ENCODE measurements around the gene CCER1. TPM values are rescaled to one million over a fixed set of nuclear protein-coding genes. Genes with fewer than 3 reads are reported as not detected.
A peak's percentile ranks its signal among the peaks of the same experiment; 100 is the strongest.

Gene CCER1
- total RNA-seq, 1 experiment from 2014 or later: not detected

DNA sequence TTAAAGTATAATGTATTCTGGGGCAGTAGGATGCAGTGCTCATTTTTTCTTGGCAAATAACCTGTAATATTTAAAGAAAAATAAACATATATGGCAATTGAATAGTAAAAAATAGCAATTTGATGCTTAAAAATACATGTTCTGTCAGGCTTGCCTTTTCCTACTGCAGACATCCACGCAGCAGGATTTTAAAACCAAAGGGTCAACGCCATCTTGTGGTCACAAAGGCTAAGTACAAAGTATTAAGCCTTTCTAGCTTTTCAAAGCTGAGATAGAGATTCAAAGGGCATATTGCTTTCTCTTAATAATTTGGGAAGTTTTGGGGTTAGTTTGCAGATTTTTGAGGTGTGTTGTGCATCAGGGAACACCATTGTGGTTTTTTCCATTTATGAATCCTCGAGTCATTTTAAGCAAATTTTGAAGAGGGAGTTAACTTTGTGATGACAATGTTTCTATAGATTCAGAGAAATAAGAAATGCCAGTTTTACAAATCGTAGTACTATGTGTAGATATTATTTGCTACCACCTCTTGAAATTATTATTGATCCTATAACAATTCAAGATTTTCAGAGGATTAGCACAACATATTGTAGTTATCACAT, 4.7 kb upstream of the CCER1 start:
- Mint-ChIP-seq H3K4me3 (no peak overlapping the region), H3K27me3 (ENCODE audit: low read depth) (no peaks in the 10 kb centered on the region; the same call in 1 of the 2 replicates), H3K4me1 (no peaks in the 10 kb centered on the region), H3K27ac (no peak overlapping the region), H3K36me3 (ENCODE audit: insufficient read depth in 1 of 3, low read depth in 3 of 3) (no peaks in the 10 kb centered on the region), H3K9me3 (no peaks in the 10 kb centered on the region; a peak in 1 of 5 replicates)
- Histone ChIP-seq H3K23me2 (ENCODE audit: insufficient read length, low read depth, low read length, poor library complexity, severe bottlenecking) (no peaks in the 10 kb centered on the region), H3K27ac (ENCODE audit: insufficient read length, low read depth, low read length) (no peak overlapping the region), H3K14ac (ENCODE audit: insufficient read depth, low read length) (no peak overlapping the region), H3K4me1 (ENCODE audit: insufficient read depth, low read length) (no peaks in the 10 kb centered on the region), H4K91ac (ENCODE audit: insufficient read length, low read depth, low read length) (no peak overlapping the region), H3K79me2 (ENCODE audit: insufficient read depth, low read length) (no peaks in the 10 kb centered on the region), H2AK5ac (ENCODE audit: insufficient read length, low read length) (no peak overlapping the region), H2BK5ac (ENCODE audit: insufficient read length, low read length) (no peak overlapping the region), H3K9me3 (ENCODE audit: control insufficient read depth, low read depth, low read length) (no peaks in the 10 kb centered on the region), H3T11ph (ENCODE audit: low read length) (no peak overlapping the region), H2AFZ (ENCODE audit: low read length) (no peak overlapping the region), H4K5ac (ENCODE audit: insufficient read length, low read depth, low read length) (no peak overlapping the region), H3K79me1 (ENCODE audit: insufficient read depth, low read depth, low read length, poor library complexity, severe bottlenecking) (no peaks in the 10 kb centered on the region), H4K20me1 (ENCODE audit: control insufficient read depth, insufficient read depth, insufficient read length) (no peaks in the 10 kb centered on the region), H3K4me2 (ENCODE audit: insufficient read depth, insufficient read length, low read length) (no peak overlapping the region), H3K9ac (ENCODE audit: extremely low read depth, insufficient read length, low read length) (no peak overlapping the region), H2BK12ac (ENCODE audit: insufficient read length, low read depth, low read length) (no peak overlapping the region), H4K8ac (replicated peaks; ENCODE audit: insufficient read length, low read depth, low read length) (no peak overlapping the region), H3K4ac (ENCODE audit: low read depth, low read length) (no peak overlapping the region), H2BK15ac (ENCODE audit: low read depth, low read length) (no peak overlapping the region), H2BK120ac (ENCODE audit: low read depth, low read length, poor library complexity, severe bottlenecking) (no peak overlapping the region), H3K23ac (ENCODE audit: insufficient read length, low read depth, low read length) (no peak overlapping the region), H3K56ac (ENCODE audit: insufficient read length, low read depth, low read length) (no peak overlapping the region), H3K18ac (ENCODE audit: insufficient read length, low read depth, low read length) (no peak overlapping the region), H3K27me3 (ENCODE audit: insufficient read depth, low read length) (no peaks in the 10 kb centered on the region), H2BK20ac (ENCODE audit: low read depth, low read length, poor library complexity, severe bottlenecking) (no peak overlapping the region)
- TF ChIP-seq, protein P1, sequence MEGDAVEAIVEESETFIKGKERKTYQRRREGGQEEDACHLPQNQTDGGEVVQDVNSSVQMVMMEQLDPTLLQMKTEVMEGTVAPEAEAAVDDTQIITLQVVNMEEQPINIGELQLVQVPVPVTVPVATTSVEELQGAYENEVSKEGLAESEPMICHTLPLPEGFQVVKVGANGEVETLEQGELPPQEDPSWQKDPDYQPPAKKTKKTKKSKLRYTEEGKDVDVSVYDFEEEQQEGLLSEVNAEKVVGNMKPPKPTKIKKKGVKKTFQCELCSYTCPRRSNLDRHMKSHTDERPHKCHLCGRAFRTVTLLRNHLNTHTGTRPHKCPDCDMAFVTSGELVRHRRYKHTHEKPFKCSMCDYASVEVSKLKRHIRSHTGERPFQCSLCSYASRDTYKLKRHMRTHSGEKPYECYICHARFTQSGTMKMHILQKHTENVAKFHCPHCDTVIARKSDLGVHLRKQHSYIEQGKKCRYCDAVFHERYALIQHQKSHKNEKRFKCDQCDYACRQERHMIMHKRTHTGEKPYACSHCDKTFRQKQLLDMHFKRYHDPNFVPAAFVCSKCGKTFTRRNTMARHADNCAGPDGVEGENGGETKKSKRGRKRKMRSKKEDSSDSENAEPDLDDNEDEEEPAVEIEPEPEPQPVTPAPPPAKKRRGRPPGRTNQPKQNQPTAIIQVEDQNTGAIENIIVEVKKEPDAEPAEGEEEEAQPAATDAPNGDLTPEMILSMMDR (conservative IDR thresholded peaks at IDR 0.05): peak; percentile 76
- WGBS (ENCODE audit: extremely low coverage, insufficient read length, low lambda C conversion rate): no CpG with 5 or more reads among the region's 4 CpGs
- no peak for DNase-seq

Measured in H9 (cell line).